ENCODE data around the gene IRF9.

- TF ChIP-seq CTCF (IDR thresholded peaks at IDR 0.05 in 4 of 5, conservative IDR thresholded peaks at IDR 0.05 in 1 of 5) (no peak), POLR2A (IDR thresholded peaks at IDR 0.05) (no peak)
Measured at GRCh38 chr14:24194186-24194872, 33.3 kb downstream of the IRF9 start.
